IMR-90 (cell line): ENCODE data around the gene CST3. TPM values are rescaled to one million over a fixed set of nuclear protein-coding genes. Genes with fewer than 3 reads are reported as not detected.

Source experiments
- ATAC-seq: fragments of 200-7000 bp; cut with Tn5 transposase; 2 replicates; pipeline ENCODE4 v1.9.1; 2020; ENCODE audit warnings: low read depth, mild to moderate bottlenecking, moderate library complexity
- BruUV-seq: library from RNA; stranded (reverse); fragments of 400-500 nt; replicated peaks from 2 replicates; lab custom pipeline; 2021; lab: Mats Ljungman, UMichigan
- CTCF ChIA-PET: fragments of 300-600 bp; formaldehyde crosslinking; extraction: SDS; loops from one replicate; lab custom pipeline; 2021; ENCODE audit warnings: antibody characterized with exemption; lab: Yijun Ruan, JAX
- POLR2A ChIA-PET: fragments of 300-600 bp; sonication (Branson Sonifier 250); formaldehyde crosslinking; loops from one replicate; lab custom pipeline; 2022; ENCODE audit warnings: antibody characterized with exemption; ENCODE audit not compliant: unreplicated experiment; lab: Charles Lee
- DNase-seq: peaks from one replicate; pipeline ENCODE4 v3.0.0; 2013
- H2AFZ ChIP-seq: replicated peaks from 2 replicates; pipeline ENCODE3; 2013; ENCODE audit warnings: low read length, mild to moderate bottlenecking; ENCODE audit not compliant: poor library complexity
- H2AK5ac ChIP-seq: 2 replicates; pipeline ENCODE4 v1.6.1; 2013; ENCODE audit warnings: low read depth, low read length, inconsistent platforms
- H2AK9ac ChIP-seq: replicated peaks from 2 replicates; pipeline ENCODE3; 2013; ENCODE audit warnings: mild to moderate bottlenecking, low read depth, low read length, moderate library complexity; ENCODE audit not compliant: poor library complexity
- H2BK120ac ChIP-seq: 2 replicates; pipeline ENCODE4 v1.6.1; 2013; ENCODE audit warnings: low read depth, low read length, inconsistent platforms
- H2BK15ac ChIP-seq: 3 replicates; pipeline ENCODE4 v1.6.1; 2013; ENCODE audit warnings: low read depth, low read length, inconsistent platforms
- H2BK20ac ChIP-seq: 2 replicates; pipeline ENCODE4 v1.6.1; 2013; ENCODE audit warnings: low read depth, mild to moderate bottlenecking, inconsistent platforms, low read length, moderate library complexity
- H2BK5ac ChIP-seq: 2 replicates; pipeline ENCODE4 v1.6.1; 2013; ENCODE audit warnings: mild to moderate bottlenecking, low read depth, low read length, inconsistent platforms; ENCODE audit not compliant: poor library complexity, severe bottlenecking
- H3K14ac ChIP-seq: replicated peaks from 2 replicates; pipeline ENCODE4 v1.6.1; 2013; ENCODE audit warnings: low read depth, low read length, inconsistent platforms
- H3K18ac ChIP-seq: 2 replicates; pipeline ENCODE4 v1.6.1; 2013; ENCODE audit warnings: low read depth, low read length, control low read depth
- H3K23ac ChIP-seq: 2 replicates; pipeline ENCODE4 v1.6.1; 2013; ENCODE audit warnings: low read depth, low read length, inconsistent platforms
- H3K27ac ChIP-seq: 2 replicates; pipeline ENCODE4 v1.5.1; 2013; ENCODE audit warnings: mild to moderate bottlenecking, control low read depth, low read length; ENCODE audit not compliant: insufficient read depth
- H3K27me3 ChIP-seq: 2 replicates; pipeline ENCODE4 v1.6.1; 2013; ENCODE audit warnings: low read length; ENCODE audit not compliant: control insufficient read depth, insufficient read depth
- H3K36me3 ChIP-seq: 2 replicates; pipeline ENCODE4 v1.6.1; 2013; ENCODE audit warnings: low read length, mixed read lengths; ENCODE audit not compliant: control insufficient read depth, insufficient read depth
- H3K4ac ChIP-seq: 2 replicates; pipeline ENCODE4 v1.6.1; 2013; ENCODE audit warnings: low read depth, low read length, inconsistent platforms
- H3K4me1 ChIP-seq: 2 replicates; pipeline ENCODE4 v1.6.1; 2013; ENCODE audit warnings: low read length, mixed read lengths; ENCODE audit not compliant: control insufficient read depth, insufficient read depth
- H3K4me2 ChIP-seq: 2 replicates; pipeline ENCODE4 v1.6.1; 2013; ENCODE audit warnings: low read depth, mild to moderate bottlenecking, control low read depth, low read length, moderate library complexity
- H3K4me3 ChIP-seq: 2 replicates; pipeline ENCODE4 v1.5.1; 2013; ENCODE audit warnings: low read depth, mild to moderate bottlenecking, control low read depth, low read length, moderate library complexity; ENCODE audit not compliant: insufficient read depth
- H3K56ac ChIP-seq: 2 replicates; pipeline ENCODE4 v1.6.1; 2013; ENCODE audit warnings: low read length, inconsistent platforms; ENCODE audit not compliant: insufficient read depth; ENCODE audit errors: extremely low read depth
- H3K79me1 ChIP-seq, 2 experiments: 2 replicates each; pipeline ENCODE4 v1.6.1; 2013; ENCODE audit warnings: low read length in 2 of 2, inconsistent platforms in 1 of 2, low read depth in 1 of 2
- H3K9ac ChIP-seq: 2 replicates; pipeline ENCODE4 v1.6.1; 2013; ENCODE audit warnings: low read depth, low read length, control low read depth
- H3K9me1 ChIP-seq: 2 replicates; pipeline ENCODE4 v1.6.1; 2013; ENCODE audit warnings: low read length, inconsistent platforms; ENCODE audit not compliant: insufficient read depth
- H3K9me3 ChIP-seq: 2 replicates; pipeline ENCODE4 v1.6.1; 2013; ENCODE audit warnings: low read length; ENCODE audit not compliant: control insufficient read depth, insufficient read depth
- H4K20me1 ChIP-seq: 2 replicates; pipeline ENCODE4 v1.6.1; 2013; ENCODE audit warnings: low read length, inconsistent platforms; ENCODE audit not compliant: insufficient read depth
- H4K5ac ChIP-seq: 2 replicates; pipeline ENCODE4 v1.6.1; 2013; ENCODE audit warnings: mild to moderate bottlenecking, low read depth, low read length, control low read depth
- H4K8ac ChIP-seq, 2 experiments: 2 replicates each; pipeline ENCODE4 v1.6.1; 2013; ENCODE audit warnings: low read depth in 2 of 2, low read length in 2 of 2, control low read depth in 1 of 2, inconsistent platforms in 1 of 2
- H4K91ac ChIP-seq: 2 replicates; pipeline ENCODE4 v1.6.1; 2013; ENCODE audit warnings: low read depth, low read length, inconsistent platforms; ENCODE audit not compliant: insufficient read depth
- BHLHE40 ChIP-seq: fragments of 150-350 bp; IDR thresholded peaks from 2 replicates; pipeline ENCODE4 v1.6.1; 2016; ENCODE audit warnings: mild to moderate bottlenecking, low read depth, low read length
- CHD1 ChIP-seq: IDR thresholded peaks from 2 replicates; pipeline ENCODE4 v1.6.1; 2012; ENCODE audit warnings: low read depth, low read length, improper control_type of control experiment
- FOS ChIP-seq: fragments of 150-350 bp; IDR thresholded peaks from 2 replicates; pipeline ENCODE4 v1.6.1; 2016; ENCODE audit warnings: low read depth, low read length
- MAFK ChIP-seq: IDR thresholded peaks from 2 replicates; pipeline ENCODE4 v1.6.1; 2012; ENCODE audit warnings: low read depth, low read length, improper control_type of control experiment
- NFE2L2 ChIP-seq: fragments of 150-350 bp; IDR thresholded peaks from 2 replicates; pipeline ENCODE4 v1.6.1; 2016; ENCODE audit warnings: low read depth, mild to moderate bottlenecking, low read length
- POLR2A ChIP-seq: IDR thresholded peaks from 2 replicates; pipeline ENCODE4 v1.6.1; 2012; ENCODE audit warnings: mild to moderate bottlenecking, low read depth, low read length
- RCOR1 ChIP-seq: IDR thresholded peaks from 2 replicates; pipeline ENCODE4 v1.6.1; 2012; ENCODE audit warnings: mild to moderate bottlenecking, low read length, improper control_type of control experiment; ENCODE audit not compliant: insufficient replicate concordance
- RFX5 ChIP-seq: IDR thresholded peaks from 2 replicates; pipeline ENCODE4 v1.8.0; 2012; ENCODE audit warnings: low read depth, mild to moderate bottlenecking, low read length, moderate library complexity
- USF2 ChIP-seq: fragments of 150-350 bp; IDR thresholded peaks from 2 replicates; pipeline ENCODE4 v1.6.1; 2017; ENCODE audit warnings: mild to moderate bottlenecking, antibody characterized with exemption, low read length, low read depth
- WGBS, 2 experiments: methylation state at CpG; one replicate each; pipeline versions ENCODE4 v1.1.5 to v1.1.7; 2013; ENCODE audit warnings: missing lambda C conversion rate in 2 of 2; ENCODE audit not compliant: insufficient read length in 1 of 2; ENCODE audit errors: extremely low coverage in 2 of 2; 5-methylcytosine and 5-hydroxymethylcytosine counted together
- dilution Hi-C: fragments of 300-500 bp; cut with HindIII; formaldehyde crosslinking; loops from one replicate; pipeline ENCODE4 v1.14.3; 2018; ENCODE audit warnings: low sequenced_read_pairs; ENCODE audit not compliant: unreplicated experiment
- in situ Hi-C: fragments of 300-500 bp; cut with MboI; formaldehyde crosslinking; loops from 3 replicates; pipeline ENCODE4 v1.14.3; 2019; ENCODE audit warnings: low sequenced_read_pairs, inconsistent platforms, mixed read lengths
- intact Hi-C: fragments of 100-400 bp; cut with micrococcal nuclease; formaldehyde crosslinking; loops from 2 replicates; pipeline ENCODE4 v1.10.0; 2022
- polyA plus RNA-seq, 3 experiments: library from polyadenylated mRNA; depleted of rRNA; stranded (reverse); fragments of >200 nt; gene quantifications; 2 replicates each; pipeline ENCODE4 v1.2.3, GENCODE V29; 2012; ENCODE audit warnings: low replicate concordance in 1 of 3
- total RNA-seq: library from RNA; depleted of rRNA; stranded (reverse); fragments of >200 nt; gene quantifications from 2 replicates; pipeline ENCODE4 v1.2.3, GENCODE V29; 2012

The CST3 gene
- total and polyA plus RNA-seq, 2 of the 4 experiments (the other 2 are of a cell fraction) = 26.0 to 471 TPM

- DNase-seq = no peak
- H2AK5ac ChIP-seq = no peak overlapping the region
- H3K4me1 ChIP-seq = peaks cover 2% of the 10 kb centered on the region
- no peak overlapping the region for H2AFZ ChIP-seq
- intact Hi-C loops (no loop called here), in situ Hi-C loops (no loop called here), dilution Hi-C loops (no loop called here)
- H3K4me2 ChIP-seq = no peak overlapping the region
- no peak overlapping the region for H2AK9ac ChIP-seq
- H3K18ac ChIP-seq = no peak overlapping the region
- no peak overlapping the region for H3K9ac ChIP-seq
- H4K5ac ChIP-seq = no peak overlapping the region
- H4K8ac ChIP-seq = no peak overlapping the region
- WGBS, 2 experiments = no CpG with 5 or more reads among the region's 4 CpGs
- no peaks in the 10 kb centered on the region for H3K79me1 ChIP-seq
- H4K91ac ChIP-seq = no peak overlapping the region
- no peak overlapping the region for H3K23ac ChIP-seq
- H3K56ac ChIP-seq = no peak overlapping the region
- no peaks in the 10 kb centered on the region for H3K36me3 ChIP-seq
- no peak overlapping the region for H3K27ac ChIP-seq
- TF ChIP-seq POLR2A = no peak
- TF ChIP-seq FOS = no peak
- TF ChIP-seq CHD1 = no peak
- no peak for TF ChIP-seq NFE2L2
- no peak for TF ChIP-seq USF2
- no peak for TF ChIP-seq BHLHE40
- no peak for TF ChIP-seq MAFK
- TF ChIP-seq RFX5 = no peak
- TF ChIP-seq RCOR1 = no peak
- H2BK5ac ChIP-seq = no peak overlapping the region
- no peak overlapping the region for H2BK120ac ChIP-seq
- H3K4ac ChIP-seq = no peak overlapping the region
- H3K9me1 ChIP-seq = no peaks in the 10 kb centered on the region
- ChIA-PET CTCF (no interaction called here), POLR2A (no interaction called here)
- BruUV-seq = no TSS peak
- H3K27me3 ChIP-seq = peaks cover 4% of the 10 kb centered on the region
- ATAC-seq = no peak
- H3K9me3 ChIP-seq = no peaks in the 10 kb centered on the region
- no peaks in the 10 kb centered on the region for H4K20me1 ChIP-seq
- no peak overlapping the region for H3K4me3 ChIP-seq
- no peak overlapping the region for H2BK20ac ChIP-seq
- H3K14ac ChIP-seq = no peak overlapping the region
- no peak overlapping the region for H2BK15ac ChIP-seq
These were observed 17.0 kb upstream of the CST3 start for GRCh38 chr20:23654717-23655116.
